GM12878 (cell line): ENCODE results near the gene OR11H6. TPM values are rescaled to one million over a fixed set of nuclear protein-coding genes. Genes with fewer than 3 reads are reported as not detected.

Experiments
- ATAC-seq: fragments of 200-7000 bp; cut with Tn5 transposase; 3 replicates; pipeline ENCODE4 v1.9.1; 2020; ENCODE audit warnings: mild to moderate bottlenecking, moderate library complexity
- BruUV-seq: library from RNA; stranded (reverse); fragments of 400-500 nt; replicated peaks from 2 replicates; lab custom pipeline; 2021; lab: Mats Ljungman, UMichigan
- CTCF ChIA-PET: fragments of 300-600 bp; sonication (Branson Sonifier 250); formaldehyde crosslinking; extraction: SDS; loops from one replicate; lab custom pipeline; 2021; ENCODE audit warnings: inconsistent platforms; lab: Yijun Ruan, JAX
- POLR2A ChIA-PET: fragments of 350-600 bp; formaldehyde crosslinking; extraction: SDS; loops from one replicate; lab custom pipeline; 2021; ENCODE audit warnings: inconsistent platforms; lab: Charles Lee
- RAD21 ChIA-PET: fragments of 300-600 bp; sonication (Branson Sonifier 250); formaldehyde crosslinking; loops from one replicate; lab custom pipeline; 2023; ENCODE audit warnings: antibody characterized with exemption; ENCODE audit not compliant: unreplicated experiment; lab: Charles Lee
- SMC1A ChIA-PET: fragments of 300-600 bp; sonication (Branson Sonifier 250); formaldehyde crosslinking; loops from one replicate; lab custom pipeline; 2023; ENCODE audit not compliant: unreplicated experiment, uncharacterized antibody; lab: Charles Lee
- DNase-seq: peaks from one replicate; pipeline ENCODE4 v3.0.0-alpha.2; 2011; ENCODE audit warnings: low read depth, low spot score
- FAIRE-seq: peaks from 3 replicates; lab custom pipeline; 2011; peaks lifted over from hg19 to GRCh38; lab: Jason Lieb, UNC
- H2AFZ ChIP-seq: 2 replicates; pipeline ENCODE4 v1.6.0; 2011; ENCODE audit warnings: low read depth, low read length, control low read depth; ENCODE audit not compliant: control insufficient read depth
- H3K27ac ChIP-seq: 2 replicates; pipeline ENCODE4 v1.5.1; 2011; ENCODE audit warnings: control low read depth; ENCODE audit not compliant: control insufficient read depth, insufficient read depth
- H3K27me3 ChIP-seq, 2 experiments: replicated peaks in 1 of 2; 2 replicates each; pipeline versions ENCODE4 v1.6.0 to v1.6.1; 2011; ENCODE audit warnings: low read length in 1 of 2; ENCODE audit not compliant: control insufficient read depth in 2 of 2, insufficient read depth in 2 of 2
- H3K36me3 ChIP-seq, 2 experiments: 2 replicates each; pipeline ENCODE4 v1.5.1; 2011; ENCODE audit warnings: low read length in 1 of 2; ENCODE audit not compliant: control insufficient read depth in 2 of 2, insufficient read depth in 2 of 2
- H3K4me1 ChIP-seq: 2 replicates; pipeline ENCODE4 v1.6.1; 2011; ENCODE audit warnings: mild to moderate bottlenecking, low read length, moderate library complexity, mixed read lengths; ENCODE audit not compliant: control insufficient read depth, insufficient read depth
- H3K4me2 ChIP-seq: 2 replicates; pipeline ENCODE4 v1.6.0; 2011; ENCODE audit warnings: control low read depth; ENCODE audit not compliant: control insufficient read depth, insufficient read depth
- H3K4me3 ChIP-seq: fragments of 200-600 bp; sonication (generic); 2 replicates; pipeline ENCODE4 v1.5.1; 2016
- H3K79me2 ChIP-seq: 2 replicates; pipeline ENCODE4 v1.6.0; 2011; ENCODE audit warnings: low read length; ENCODE audit not compliant: control insufficient read depth, insufficient read depth
- H3K9ac ChIP-seq: 2 replicates; pipeline ENCODE4 v1.8.0; 2011; ENCODE audit warnings: low read length, control low read depth, mixed read lengths; ENCODE audit not compliant: control insufficient read depth, insufficient read depth
- H3K9me3 ChIP-seq: replicated peaks from 3 replicates; pipeline ENCODE4 v1.5.1; 2011; ENCODE audit warnings: mild to moderate bottlenecking, low read length; ENCODE audit not compliant: control insufficient read depth, insufficient read depth
- H4K20me1 ChIP-seq: 2 replicates; pipeline ENCODE4 v1.6.0; 2011; ENCODE audit not compliant: control insufficient read depth, insufficient read depth
- CBFB ChIP-seq: IDR thresholded peaks from 2 replicates; pipeline ENCODE4 v1.6.1; 2016; ENCODE audit warnings: antibody characterized with exemption, low read depth
- CHD1 ChIP-seq: IDR thresholded peaks from 2 replicates; pipeline ENCODE4 v1.6.1; 2012; ENCODE audit warnings: low read depth, low read length, improper control_type of control experiment
- EGR1 ChIP-seq, 2 experiments: IDR thresholded peaks; 1 replicate in 1 of 2; 2 replicates in 1 of 2; pipeline ENCODE4 v1.6.1; 2011 to 2012; ENCODE audit warnings: low read depth in 2 of 2, low read length in 2 of 2, borderline replicate concordance in 1 of 2, mild to moderate bottlenecking in 1 of 2, moderate library complexity in 1 of 2
- HCFC1 ChIP-seq: fragments of 150-350 bp; IDR thresholded peaks from 2 replicates; pipeline ENCODE4 v1.6.1; 2014; ENCODE audit warnings: low read length
- KDM1A ChIP-seq: fragments of 200-600 bp; sonication (generic); IDR thresholded peaks from 2 replicates; pipeline ENCODE4 v1.6.1; 2016; ENCODE audit warnings: borderline replicate concordance
- MEF2B ChIP-seq: fragments of 450-650 bp; IDR thresholded peaks from 2 replicates; pipeline ENCODE4 v1.6.1; 2018; ENCODE audit warnings: mild to moderate bottlenecking, moderate library complexity; ENCODE audit not compliant: partially characterized antibody, poor library complexity, severe bottlenecking
- NR2C1 ChIP-seq: fragments of 450-650 bp; IDR thresholded peaks from 2 replicates; pipeline ENCODE4 v1.6.1; 2017; ENCODE audit warnings: antibody characterized with exemption, mild to moderate bottlenecking, moderate library complexity
- RFX5 ChIP-seq: IDR thresholded peaks from 2 replicates; pipeline ENCODE4 v1.6.1; 2011; ENCODE audit warnings: low read depth, low read length, improper control_type of control experiment
- TAF1 ChIP-seq: IDR thresholded peaks from 2 replicates; pipeline ENCODE4 v1.6.1; 2011; ENCODE audit warnings: mild to moderate bottlenecking, low read depth, low read length, borderline replicate concordance
- TCF12 ChIP-seq: IDR thresholded peaks from 2 replicates; pipeline ENCODE4 v1.6.1; 2011; ENCODE audit warnings: low read depth, mild to moderate bottlenecking, low read length
- YY1 ChIP-seq: IDR thresholded peaks from 2 replicates; pipeline ENCODE4 v1.6.1; 2011; ENCODE audit warnings: low read depth, mild to moderate bottlenecking, low read length
- WGBS: methylation state at CpG from one replicate; pipeline ENCODE4 v1.1.6; 2016; ENCODE audit warnings: low lambda C conversion rate; ENCODE audit not compliant: insufficient replicate concordance, insufficient coverage; ENCODE audit errors: missing lambda C conversion rate; 5-methylcytosine and 5-hydroxymethylcytosine counted together
- in situ Hi-C: fragments of 300-500 bp; cut with MboI; formaldehyde crosslinking; loops from 9 replicates; pipeline ENCODE4 v1.14.3; 2018; ENCODE audit warnings: mixed read lengths
- intact Hi-C: fragments of 100-400 bp; cut with micrococcal nuclease; formaldehyde crosslinking; loops from one replicate; pipeline ENCODE4 v1.14.2; 2022; ENCODE audit not compliant: unreplicated experiment
- polyA plus RNA-seq, 11 experiments: library from polyadenylated mRNA; depleted of rRNA in 4 of 11; unstranded in 6 of 11; stranded (reverse) in 5 of 11; fragments of >200 nt; fragmentation: Nextera tagmentation in 4 of 11; fragmentation: Illumina TruSeq in 1 of 11; extraction: Ambion mirVana in 4 of 11; extraction: Trizol in 1 of 11; gene quantifications; 1 replicate in 1 of 11; 2 replicates in 10 of 11; pipeline versions ENCODE4 v1.2.1 to v1.2.3, GENCODE V29; 2011 to 2016; ENCODE audit warnings: inconsistent platforms in 2 of 11, missing spikeins in 2 of 11, low read depth in 1 of 11
- total RNA-seq, 4 experiments: library from RNA; depleted of rRNA in 3 of 4; stranded (reverse); fragments of >200 nt in 3 of 4; fragmentation: Illumina TruSeq in 1 of 4; extraction: Trizol in 1 of 4; gene quantifications; 2 replicates each; pipeline versions ENCODE4 v1.2.1 to v1.2.3, GENCODE V29; 2013 to 2021
- TF ChIP-seq, protein P1 (sequence below): IDR thresholded peaks from 2 replicates; pipeline ENCODE4 v1.6.1; 2011; ENCODE audit warnings: low read depth, mild to moderate bottlenecking, low read length, moderate library complexity, borderline replicate concordance; ENCODE audit errors: extremely low read depth
- TF ChIP-seq, protein P2 (sequence below): fragments of 450-650 bp; IDR thresholded peaks from 2 replicates; pipeline ENCODE4 v1.6.1; 2016; ENCODE audit warnings: mild to moderate bottlenecking, moderate library complexity, borderline replicate concordance
- TF ChIP-seq, protein P3 (sequence below), 3 experiments: IDR thresholded peaks in 2 of 3; conservative IDR thresholded peaks in 1 of 3; 2 replicates each; pipeline ENCODE4 v1.5.1; 2011; ENCODE audit warnings: low read depth in 3 of 3, low read length in 3 of 3, mild to moderate bottlenecking in 3 of 3, control low read depth in 2 of 3, moderate library complexity in 2 of 3, inconsistent platforms in 1 of 3, mixed read lengths in 1 of 3; ENCODE audit not compliant: control insufficient read depth in 2 of 3, insufficient read depth in 1 of 3; ENCODE audit errors: extremely low read depth in 1 of 3
- TF ChIP-seq, protein P4 (sequence below): fragments of 450-650 bp; IDR thresholded peaks from 2 replicates; pipeline ENCODE4 v1.6.1; 2018; ENCODE audit warnings: borderline replicate concordance, mild to moderate bottlenecking; ENCODE audit not compliant: partially characterized antibody

Gene OR11H6
- total and polyA plus RNA-seq, 10 of the 15 experiments (the other 5 are each of a cell fraction or from before 2014, with no cell fraction given): not detected

DNA sequence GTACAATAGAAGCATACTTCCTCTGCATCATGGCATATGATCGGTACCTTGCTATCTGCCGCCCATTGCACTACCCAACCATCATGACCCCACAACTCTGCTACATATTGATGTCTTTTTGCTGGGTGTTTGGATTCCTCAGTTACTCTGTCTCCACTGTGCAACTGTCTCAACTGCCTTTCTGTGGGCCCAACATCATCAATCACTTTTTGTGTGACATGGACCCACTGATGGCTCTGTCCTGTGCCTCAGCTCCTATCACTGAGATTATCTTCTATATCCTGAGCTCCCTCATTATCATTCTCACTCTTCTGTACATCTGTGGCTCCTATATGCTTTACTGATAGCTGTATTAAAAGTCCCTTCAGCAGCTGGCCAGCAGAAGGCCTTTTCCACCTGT, 13.9 kb upstream of the OR11H6 start:
- no peaks in the 10 kb centered on the region for H4K20me1 ChIP-seq
- DNase-seq (no peak), ATAC-seq (no peak), FAIRE-seq (no peak)
- intact Hi-C loops (no loop called here), in situ Hi-C loops (loop anchor here (5.0 kb wide), 1 partner anchor 33 kb away; no protein-coding TSS in a partner anchor)
- no peak overlapping the region for H3K4me3 ChIP-seq
- H3K27me3 ChIP-seq: no peaks in the 10 kb centered on the region
- ChIA-PET CTCF (no interaction called here), POLR2A (no interaction called here), RAD21 (no interaction called here), SMC1A (no interaction called here)
- H3K9me3 ChIP-seq: no peaks in the 10 kb centered on the region
- no peak overlapping the region for H3K27ac ChIP-seq
- WGBS: 78% methylated on average over 2 of the region's 2 CpGs
- H2AFZ ChIP-seq: no peak overlapping the region
- no TSS peak for BruUV-seq
- H3K36me3 ChIP-seq: no peaks in the 10 kb centered on the region
- H3K79me2 ChIP-seq: no peaks in the 10 kb centered on the region
- no peak overlapping the region for H3K9ac ChIP-seq
- no peak overlapping the region for H3K4me2 ChIP-seq
- no peaks in the 10 kb centered on the region for H3K4me1 ChIP-seq
- TF ChIP-seq YY1 (no peak), CHD1 (no peak), KDM1A (no peak), EGR1 (IDR thresholded peaks at IDR 0.05; ENCODE audit: borderline replicate concordance in 1 of 2, low read depth in 2 of 2, low read length in 2 of 2) (no peak), MEF2B (no peak), NR2C1 (no peak), HCFC1 (no peak), RFX5 (no peak), TAF1 (no peak), TCF12 (no peak), CBFB (no peak)
- TF ChIP-seq, protein P1, sequence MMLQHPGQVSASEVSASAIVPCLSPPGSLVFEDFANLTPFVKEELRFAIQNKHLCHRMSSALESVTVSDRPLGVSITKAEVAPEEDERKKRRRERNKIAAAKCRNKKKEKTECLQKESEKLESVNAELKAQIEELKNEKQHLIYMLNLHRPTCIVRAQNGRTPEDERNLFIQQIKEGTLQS: no peak
- TF ChIP-seq, protein P2, sequence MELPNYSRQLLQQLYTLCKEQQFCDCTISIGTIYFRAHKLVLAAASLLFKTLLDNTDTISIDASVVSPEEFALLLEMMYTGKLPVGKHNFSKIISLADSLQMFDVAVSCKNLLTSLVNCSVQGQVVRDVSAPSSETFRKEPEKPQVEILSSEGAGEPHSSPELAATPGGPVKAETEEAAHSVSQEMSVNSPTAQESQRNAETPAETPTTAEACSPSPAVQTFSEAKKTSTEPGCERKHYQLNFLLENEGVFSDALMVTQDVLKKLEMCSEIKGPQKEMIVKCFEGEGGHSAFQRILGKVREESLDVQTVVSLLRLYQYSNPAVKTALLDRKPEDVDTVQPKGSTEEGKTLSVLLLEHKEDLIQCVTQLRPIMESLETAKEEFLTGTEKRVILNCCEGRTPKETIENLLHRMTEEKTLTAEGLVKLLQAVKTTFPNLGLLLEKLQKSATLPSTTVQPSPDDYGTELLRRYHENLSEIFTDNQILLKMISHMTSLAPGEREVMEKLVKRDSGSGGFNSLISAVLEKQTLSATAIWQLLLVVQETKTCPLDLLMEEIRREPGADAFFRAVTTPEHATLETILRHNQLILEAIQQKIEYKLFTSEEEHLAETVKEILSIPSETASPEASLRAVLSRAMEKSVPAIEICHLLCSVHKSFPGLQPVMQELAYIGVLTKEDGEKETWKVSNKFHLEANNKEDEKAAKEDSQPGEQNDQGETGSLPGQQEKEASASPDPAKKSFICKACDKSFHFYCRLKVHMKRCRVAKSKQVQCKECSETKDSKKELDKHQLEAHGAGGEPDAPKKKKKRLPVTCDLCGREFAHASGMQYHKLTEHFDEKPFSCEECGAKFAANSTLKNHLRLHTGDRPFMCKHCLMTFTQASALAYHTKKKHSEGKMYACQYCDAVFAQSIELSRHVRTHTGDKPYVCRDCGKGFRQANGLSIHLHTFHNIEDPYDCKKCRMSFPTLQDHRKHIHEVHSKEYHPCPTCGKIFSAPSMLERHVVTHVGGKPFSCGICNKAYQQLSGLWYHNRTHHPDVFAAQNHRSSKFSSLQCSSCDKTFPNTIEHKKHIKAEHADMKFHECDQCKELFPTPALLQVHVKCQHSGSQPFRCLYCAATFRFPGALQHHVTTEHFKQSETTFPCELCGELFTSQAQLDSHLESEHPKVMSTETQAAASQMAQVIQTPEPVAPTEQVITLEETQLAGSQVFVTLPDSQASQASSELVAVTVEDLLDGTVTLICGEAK: no peak
- TF ChIP-seq, protein P3, sequence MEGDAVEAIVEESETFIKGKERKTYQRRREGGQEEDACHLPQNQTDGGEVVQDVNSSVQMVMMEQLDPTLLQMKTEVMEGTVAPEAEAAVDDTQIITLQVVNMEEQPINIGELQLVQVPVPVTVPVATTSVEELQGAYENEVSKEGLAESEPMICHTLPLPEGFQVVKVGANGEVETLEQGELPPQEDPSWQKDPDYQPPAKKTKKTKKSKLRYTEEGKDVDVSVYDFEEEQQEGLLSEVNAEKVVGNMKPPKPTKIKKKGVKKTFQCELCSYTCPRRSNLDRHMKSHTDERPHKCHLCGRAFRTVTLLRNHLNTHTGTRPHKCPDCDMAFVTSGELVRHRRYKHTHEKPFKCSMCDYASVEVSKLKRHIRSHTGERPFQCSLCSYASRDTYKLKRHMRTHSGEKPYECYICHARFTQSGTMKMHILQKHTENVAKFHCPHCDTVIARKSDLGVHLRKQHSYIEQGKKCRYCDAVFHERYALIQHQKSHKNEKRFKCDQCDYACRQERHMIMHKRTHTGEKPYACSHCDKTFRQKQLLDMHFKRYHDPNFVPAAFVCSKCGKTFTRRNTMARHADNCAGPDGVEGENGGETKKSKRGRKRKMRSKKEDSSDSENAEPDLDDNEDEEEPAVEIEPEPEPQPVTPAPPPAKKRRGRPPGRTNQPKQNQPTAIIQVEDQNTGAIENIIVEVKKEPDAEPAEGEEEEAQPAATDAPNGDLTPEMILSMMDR (IDR thresholded peaks at IDR 0.05 in 2 of 3, conservative IDR thresholded peaks at IDR 0.05 in 1 of 3; ENCODE audit: control insufficient read depth in 2 of 3, extremely low read depth in 1 of 3, insufficient read depth in 1 of 3, low read depth in 3 of 3, low read length in 3 of 3): no peak
- TF ChIP-seq, protein P4, sequence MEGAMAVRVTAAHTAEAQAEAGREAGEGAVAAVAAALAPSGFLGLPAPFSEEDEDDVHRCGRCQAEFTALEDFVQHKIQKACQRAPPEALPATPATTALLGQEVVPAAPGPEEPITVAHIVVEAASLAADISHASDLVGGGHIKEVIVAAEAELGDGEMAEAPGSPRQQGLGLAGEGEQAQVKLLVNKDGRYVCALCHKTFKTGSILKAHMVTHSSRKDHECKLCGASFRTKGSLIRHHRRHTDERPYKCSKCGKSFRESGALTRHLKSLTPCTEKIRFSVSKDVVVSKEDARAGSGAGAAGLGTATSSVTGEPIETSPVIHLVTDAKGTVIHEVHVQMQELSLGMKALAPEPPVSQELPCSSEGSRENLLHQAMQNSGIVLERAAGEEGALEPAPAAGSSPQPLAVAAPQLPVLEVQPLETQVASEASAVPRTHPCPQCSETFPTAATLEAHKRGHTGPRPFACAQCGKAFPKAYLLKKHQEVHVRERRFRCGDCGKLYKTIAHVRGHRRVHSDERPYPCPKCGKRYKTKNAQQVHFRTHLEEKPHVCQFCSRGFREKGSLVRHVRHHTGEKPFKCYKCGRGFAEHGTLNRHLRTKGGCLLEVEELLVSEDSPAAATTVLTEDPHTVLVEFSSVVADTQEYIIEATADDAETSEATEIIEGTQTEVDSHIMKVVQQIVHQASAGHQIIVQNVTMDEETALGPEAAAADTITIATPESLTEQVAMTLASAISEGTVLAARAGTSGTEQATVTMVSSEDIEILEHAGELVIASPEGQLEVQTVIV: no peak
